Epithelial cell of umbilical artery (primary cell): Measurements from ENCODE around the gene KRTAP4-6. TPM values are rescaled to one million over a fixed set of nuclear protein-coding genes. Genes with fewer than 3 reads are reported as not detected.

Experiments
- total RNA-seq: library from RNA; depleted of rRNA; stranded (reverse); fragments of >200 nt; gene quantifications from 2 replicates; pipeline ENCODE4 v1.2.3, GENCODE V29; 2014

Gene KRTAP4-6
- total RNA-seq: not detected in 2 replicates

DNA sequence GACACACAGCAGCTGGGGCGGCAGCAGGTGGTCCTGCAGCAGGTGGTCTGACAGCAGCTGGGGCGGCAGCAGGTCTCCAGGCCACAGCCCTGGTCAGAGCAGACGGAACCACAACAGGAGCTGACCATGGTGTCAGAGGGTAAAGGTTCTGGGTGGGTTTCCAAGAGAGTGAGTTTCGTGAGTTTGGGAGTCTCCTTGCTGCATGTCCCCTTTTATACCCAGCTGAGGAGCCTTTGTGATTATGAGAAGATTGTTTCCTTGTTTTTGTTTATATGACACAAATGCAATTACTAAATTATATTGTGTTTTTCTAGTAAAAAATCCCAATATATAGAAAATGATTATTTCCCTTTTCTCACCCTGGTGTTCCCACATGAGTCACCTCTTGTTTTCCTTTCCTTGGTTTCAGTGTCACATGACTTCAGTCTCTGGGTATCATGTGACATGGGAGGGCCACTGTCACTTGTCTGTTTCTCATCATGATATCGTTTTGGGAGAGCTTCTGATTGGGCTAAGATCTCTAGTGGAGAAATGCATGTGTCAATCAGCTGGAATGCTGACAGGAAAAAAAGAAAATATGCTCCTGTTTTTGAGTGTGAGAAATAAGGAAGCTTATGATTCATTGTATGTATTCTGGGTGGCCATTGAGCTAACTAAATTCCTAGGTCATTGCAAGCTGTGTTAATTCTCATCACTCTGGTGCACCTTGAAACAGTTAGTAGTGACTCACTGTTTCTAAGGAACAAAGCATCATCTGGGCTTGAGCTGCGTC, at the start of gene KRTAP4-6:
Gene KRTAP4-6 (minus strand): TSS at position 185 of the 772 bp plus-strand sequence. CDS start 57 bp downstream, at position 128.

GRCh38 chr17:41189837-41190318, 49.5 kb upstream of the KRTAP4-6 start, which contains the start of gene KRTAP9-1:
TSS of gene KRTAP9-1 (plus strand) at chr17:41189887. CDS start at chr17:41189887, 0 bp downstream.

GRCh38 chr17:41184480-41184961, 44.2 kb upstream of the KRTAP4-6 start, which contains the start of gene KRTAP4-1:
TSS of gene KRTAP4-1 (minus strand) at chr17:41184911. CDS start at chr17:41184854, 57 bp downstream.

DNA sequence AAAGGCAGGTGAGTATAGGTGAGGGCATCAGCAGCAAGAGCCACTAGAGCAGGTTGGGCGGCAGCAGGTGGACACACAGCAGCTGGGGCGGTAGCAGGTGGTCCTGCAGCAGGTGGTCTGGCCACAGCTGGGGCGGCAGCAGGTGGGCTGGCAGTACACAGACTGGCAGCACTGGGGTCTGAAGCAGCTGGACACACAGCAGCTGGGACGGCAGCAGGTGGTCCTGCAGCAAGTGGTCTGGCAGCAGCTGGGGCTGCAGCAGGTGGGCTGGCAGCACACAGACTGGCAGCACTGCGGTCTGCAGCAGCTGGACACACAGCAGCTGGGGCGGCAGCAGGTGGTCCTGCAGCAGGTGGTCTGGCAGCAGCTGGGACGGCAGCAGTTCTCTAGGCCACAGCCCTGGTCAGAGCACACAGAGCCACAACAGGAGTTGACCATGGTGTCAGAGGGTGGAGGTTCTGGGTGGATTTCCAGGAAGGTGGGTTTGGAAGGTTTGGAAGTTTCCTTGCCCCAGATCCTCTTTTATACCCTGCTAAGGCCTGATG, 37.5 kb upstream of the KRTAP4-6 start, which contains the start of gene KRTAP4-2:
Gene KRTAP4-2 (minus strand): TSS at position 495 of the 545 bp plus-strand sequence. CDS start 57 bp downstream, at position 438.

GRCh38 chr17:41168121-41168520, 27.8 kb upstream of the KRTAP4-6 start, which contains the start of gene KRTAP4-3:
TSS of gene KRTAP4-3 (minus strand) at chr17:41168221. CDS start at chr17:41168172, 49 bp downstream.

GRCh38 chr17:41160648-41161047, 20.3 kb upstream of the KRTAP4-6 start, which contains the start of gene KRTAP4-4:
TSS of gene KRTAP4-4 (minus strand) at chr17:41160748. CDS start at chr17:41160691, 57 bp downstream.

DNA sequence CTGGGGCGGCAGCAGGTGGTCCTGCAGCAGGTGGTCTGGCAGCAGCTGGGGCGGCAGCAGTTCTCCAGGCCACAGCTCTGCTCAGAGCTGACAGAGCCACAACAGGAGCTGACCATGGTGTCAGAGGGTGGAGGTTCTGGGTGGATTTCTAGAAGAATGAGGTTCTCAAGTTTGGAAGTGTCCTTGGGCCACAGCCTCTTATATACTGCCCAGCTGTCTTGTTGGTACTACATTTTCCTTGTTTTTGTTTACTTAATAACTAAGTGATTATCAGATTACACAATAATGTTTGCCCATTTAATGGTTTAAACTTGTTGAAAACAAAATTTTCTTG, 9.3 kb upstream of the KRTAP4-6 start, which contains the start of gene KRTAP4-5:
Gene KRTAP4-5 (minus strand): TSS at position 174 of the 334 bp plus-strand sequence. CDS start 58 bp downstream, at position 116.

GRCh38 chr17:41123991-41124371, 16.4 kb downstream of the KRTAP4-6 start, which contains the start of gene KRTAP4-12:
TSS of gene KRTAP4-12 (minus strand) at chr17:41124182. CDS start at chr17:41124122, 60 bp downstream.

DNA sequence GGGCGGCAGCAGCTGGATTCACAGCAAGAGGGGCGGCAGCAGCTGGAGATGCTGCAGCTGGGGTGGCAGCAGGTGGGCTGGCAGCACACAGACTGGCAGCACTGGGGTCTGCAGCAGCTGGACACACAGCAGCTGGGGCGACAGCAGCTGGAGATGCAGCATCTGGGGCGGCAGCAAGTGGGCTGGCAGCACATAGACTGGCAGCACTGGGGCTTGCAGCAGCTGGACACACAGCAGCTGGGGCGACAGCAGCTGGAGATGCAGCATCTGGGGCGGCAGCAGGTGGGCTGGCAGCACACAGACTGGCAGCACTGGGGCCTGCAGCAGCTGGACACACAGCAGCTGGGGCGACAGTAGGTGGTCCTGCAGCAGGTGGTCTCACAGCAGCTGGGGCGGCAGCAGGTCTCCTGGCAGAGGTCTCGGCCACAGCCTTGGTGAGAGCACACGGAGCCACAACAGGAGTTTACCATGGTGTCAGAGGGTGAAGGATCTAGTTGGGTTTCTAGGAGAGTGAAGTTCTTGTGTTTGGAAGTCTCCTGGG, 22.4 kb downstream of the KRTAP4-6 start, which contains the start of gene KRTAP4-11:
Gene KRTAP4-11 (minus strand): TSS at position 528 of the 541 bp plus-strand sequence. CDS start 58 bp downstream, at position 470.

GRCh38 chr17:41105347-41105746, 35.0 kb downstream of the KRTAP4-6 start, which contains the start of gene KRTAP4-9:
TSS of gene KRTAP4-9 (plus strand) at chr17:41105389. CDS start at chr17:41105389, 0 bp downstream.

GRCh38 chr17:41101586-41102259, 38.6 kb downstream of the KRTAP4-6 start, which contains the start of gene KRTAP4-16:
TSS of gene KRTAP4-16 (minus strand) at chr17:41102209. CDS start at chr17:41102209, 0 bp downstream.

GRCh38 chr17:41098042-41098441, 42.3 kb downstream of the KRTAP4-6 start, which contains the start of gene KRTAP4-8:
TSS of gene KRTAP4-8 (minus strand) at chr17:41098142. CDS start at chr17:41098084, 58 bp downstream.

Other genes starting within 250 kb of the KRTAP4-6 start
- not detected in 2 replicates for gene KRT23, start 202.9 kb downstream of the KRTAP4-6 start, total RNA-seq
- gene KRT39, start 173.6 kb downstream of the KRTAP4-6 start, total RNA-seq: not detected in 2 replicates
- gene KRT40, start 156.2 kb downstream of the KRTAP4-6 start, total RNA-seq: not detected in 2 replicates
- not detected in 2 replicates for gene KRTAP3-3, start 146.4 kb downstream of the KRTAP4-6 start, total RNA-seq
- not detected in 2 replicates for gene KRTAP3-2, start 140.6 kb downstream of the KRTAP4-6 start, total RNA-seq
- gene KRTAP3-1, start 131.4 kb downstream of the KRTAP4-6 start, total RNA-seq: not detected in 2 replicates
- gene KRTAP1-5, start 113.3 kb downstream of the KRTAP4-6 start, total RNA-seq: under 0.01 and 0.46 TPM in 2 replicates
- gene KRTAP1-4, start 110.3 kb downstream of the KRTAP4-6 start, total RNA-seq: not detected in 2 replicates
- not detected in 2 replicates for gene KRTAP1-3, start 105.7 kb downstream of the KRTAP4-6 start, total RNA-seq
- gene KRTAP1-1, start 99.1 kb downstream of the KRTAP4-6 start, total RNA-seq: not detected in 2 replicates
- gene KRTAP2-1, start 93.2 kb downstream of the KRTAP4-6 start, total RNA-seq: not detected in 2 replicates
- not detected in 2 replicates for gene KRTAP2-2, start 85.3 kb downstream of the KRTAP4-6 start, total RNA-seq
- not detected in 2 replicates for gene KRTAP2-3, start 80.4 kb downstream of the KRTAP4-6 start, total RNA-seq
- not detected in 2 replicates for gene KRTAP2-4, start 74.7 kb downstream of the KRTAP4-6 start, total RNA-seq
- gene KRTAP4-7, start 56.4 kb downstream of the KRTAP4-6 start, total RNA-seq: not detected in 2 replicates
- gene KRTAP4-8, start 42.4 kb downstream of the KRTAP4-6 start, total RNA-seq: not detected in 2 replicates
- gene KRTAP4-16, start 38.3 kb downstream of the KRTAP4-6 start, total RNA-seq: not detected in 2 replicates
- not detected in 2 replicates for gene KRTAP4-9, start 35.2 kb downstream of the KRTAP4-6 start, total RNA-seq
- not detected in 2 replicates for gene KRTAP4-11, start 22.2 kb downstream of the KRTAP4-6 start, total RNA-seq
- gene KRTAP4-12, start 16.4 kb downstream of the KRTAP4-6 start, total RNA-seq: not detected in 2 replicates
- not detected in 2 replicates for gene KRTAP4-5, start 9.3 kb upstream of the KRTAP4-6 start, total RNA-seq
- not detected in 2 replicates for gene KRTAP4-4, start 20.2 kb upstream of the KRTAP4-6 start, total RNA-seq
- not detected in 2 replicates for gene KRTAP4-3, start 27.7 kb upstream of the KRTAP4-6 start, total RNA-seq
- gene KRTAP4-2, start 37.7 kb upstream of the KRTAP4-6 start, total RNA-seq: not detected in 2 replicates
- gene KRTAP4-1, start 44.4 kb upstream of the KRTAP4-6 start, total RNA-seq: not detected in 2 replicates
- not detected in 2 replicates for gene KRTAP9-1, start 49.3 kb upstream of the KRTAP4-6 start, total RNA-seq
- not detected in 2 replicates for gene KRTAP9-2, start 86.1 kb upstream of the KRTAP4-6 start, total RNA-seq
- gene KRTAP9-3, start 91.9 kb upstream of the KRTAP4-6 start, total RNA-seq: not detected in 2 replicates
- not detected in 2 replicates for gene KRTAP9-8, start 97.5 kb upstream of the KRTAP4-6 start, total RNA-seq
- not detected in 2 replicates for gene KRTAP9-4, start 109.1 kb upstream of the KRTAP4-6 start, total RNA-seq
- not detected in 2 replicates for gene KRTAP9-9, start 114.8 kb upstream of the KRTAP4-6 start, total RNA-seq
- gene KRTAP9-6, start 124.8 kb upstream of the KRTAP4-6 start, total RNA-seq: not detected in 2 replicates
- gene KRTAP9-7, start 135.2 kb upstream of the KRTAP4-6 start, total RNA-seq: not detected in 2 replicates
- gene KRTAP29-1, start 162.3 kb upstream of the KRTAP4-6 start, total RNA-seq: not detected in 2 replicates
- gene KRTAP16-1, start 168.8 kb upstream of the KRTAP4-6 start, total RNA-seq: not detected in 2 replicates
- gene KRTAP17-1, start 175.2 kb upstream of the KRTAP4-6 start, total RNA-seq: not detected in 2 replicates
- not detected in 2 replicates for gene KRT33A, start 210.3 kb upstream of the KRTAP4-6 start, total RNA-seq
- gene KRT33B, start 229.3 kb upstream of the KRTAP4-6 start, total RNA-seq: not detected in 2 replicates
- gene KRT34, start 241.8 kb upstream of the KRTAP4-6 start, total RNA-seq: 0.91 TPM in 1 of 2 replicates, not detected in the other